ENCODE results near the gene PALD1. TPM values are rescaled to one million over a fixed set of nuclear protein-coding genes. Genes with fewer than 3 reads are reported as not detected.

The PALD1 gene
- polyA plus RNA-seq, 1 of the 3 experiments (the other 2 are of a cell fraction): 0.16 TPM

GRCh38 chr10:70435241-70436085 lies 43.1 kb upstream of the PALD1 start:
- Histone ChIP-seq H3K4me1 (ENCODE audit: control insufficient read depth in 1 of 2, insufficient read depth in 2 of 2, low read depth in 1 of 2, low read length in 1 of 2) (peaks cover 0 to 7% of the 10 kb centered on the region in 2 experiments; a peak in 1 of 4 replicates), H3K27me3 (ENCODE audit: insufficient read depth) (peaks cover 10% of the 10 kb centered on the region; the same call in 1 of the 2 replicates), H3K36me3 (replicated peaks in 1 of 2; ENCODE audit: control insufficient read depth in 1 of 2, insufficient read depth in 2 of 2, low read length in 1 of 2) (no peaks in the 10 kb centered on the region), H3K9me3 (no peaks in the 10 kb centered on the region), H3K4me3 (ENCODE audit: low read depth in 2 of 2, low read length in 1 of 2) (no peak overlapping the region), H3K27ac (ENCODE audit: low read depth in 2 of 2, low read length in 1 of 2) (no peak overlapping the region), H3K9me2 (no peaks in the 10 kb centered on the region), H3K79me2 (ENCODE audit: insufficient read depth) (no peaks in the 10 kb centered on the region), H3K9ac (no peak overlapping the region), H4K20me1 (ENCODE audit: insufficient read depth) (no peaks in the 10 kb centered on the region), H3F3A (replicated peaks; ENCODE audit: insufficient read depth) (no peaks in the 10 kb centered on the region), H2AFZ (ENCODE audit: low read depth) (no peak overlapping the region), H3K4me2 (no peak overlapping the region)
- DNase-seq: no peak
- CTCF ChIA-PET: interaction anchor here (1.3 to 1.4 kb wide), 2 partner anchors 10 to 214 kb away, joined by 4 read pairs; no protein-coding TSS in a partner anchor
- 90% methylated on average over 8 of the region's 19 CpGs for WGBS (ENCODE audit: low lambda C conversion rate)
- TF ChIP-seq YY1 (IDR thresholded peaks at IDR 0.05; ENCODE audit: low read depth): no peak
- no peak for TF ChIP-seq RFX5 (IDR thresholded peaks at IDR 0.05; ENCODE audit: low read length)
- no peak for TF ChIP-seq MAX (IDR thresholded peaks at IDR 0.05; ENCODE audit: low read depth)
- TF ChIP-seq TAF1 (IDR thresholded peaks at IDR 0.05; ENCODE audit: borderline replicate concordance, low read depth, low read length): no peak
- TF ChIP-seq EP300 (IDR thresholded peaks at IDR 0.05; ENCODE audit: borderline replicate concordance in 1 of 2, low read depth in 1 of 2, low read length in 1 of 2): no peak
- POLR2A ChIA-PET: no interaction called here

GRCh38 chr10:70437721-70438120 lies 40.8 kb upstream of the PALD1 start:
- 83% methylated on average over 5 of the region's 5 CpGs for WGBS (ENCODE audit: low lambda C conversion rate)
- no peak for DNase-seq
- Histone ChIP-seq H3K27ac (ENCODE audit: low read depth in 2 of 2, low read length in 1 of 2) (no peak overlapping the region), H2AFZ (ENCODE audit: low read depth) (no peak overlapping the region), H3K9me2 (no peaks in the 10 kb centered on the region), H3K9me3 (no peaks in the 10 kb centered on the region), H3K4me3 (ENCODE audit: low read depth in 2 of 2, low read length in 1 of 2) (no peak overlapping the region), H3K27me3 (ENCODE audit: insufficient read depth) (peaks cover 33% of the 10 kb centered on the region), H3K4me2 (no peak overlapping the region), H3K79me2 (ENCODE audit: insufficient read depth) (no peaks in the 10 kb centered on the region), H4K20me1 (ENCODE audit: insufficient read depth) (no peaks in the 10 kb centered on the region), H3K4me1 (ENCODE audit: control insufficient read depth in 1 of 2, insufficient read depth in 2 of 2, low read depth in 1 of 2, low read length in 1 of 2) (peaks cover 0 to 3% of the 10 kb centered on the region in 2 experiments; a peak in 1 of 4 replicates), H3K9ac (no peak overlapping the region), H3F3A (replicated peaks; ENCODE audit: insufficient read depth) (no peaks in the 10 kb centered on the region), H3K36me3 (replicated peaks in 1 of 2; ENCODE audit: control insufficient read depth in 1 of 2, insufficient read depth in 2 of 2, low read length in 1 of 2) (no peaks in the 10 kb centered on the region)
- CTCF ChIA-PET: interaction anchor here (0.8 to 1.1 kb wide), 3 partner anchors 24 to 216 kb away, joined by 3 to 4 read pairs (median 4); no protein-coding TSS in a partner anchor
- POLR2A ChIA-PET: no interaction called here
- TF ChIP-seq RAD21 (IDR thresholded peaks at IDR 0.05; ENCODE audit: low read length) (no peak), SIN3A (IDR thresholded peaks at IDR 0.05; ENCODE audit: borderline replicate concordance, low read depth, low read length) (no peak), MXI1 (IDR thresholded peaks at IDR 0.05; ENCODE audit: low read depth, low read length) (no peak), REST (IDR thresholded peaks at IDR 0.05; ENCODE audit: low read depth, low read length) (no peak), YY1 (IDR thresholded peaks at IDR 0.05; ENCODE audit: low read depth) (no peak)

Data from SK-N-SH (cell line).